Ovary (tissue), 9 donors: Measurements from ENCODE around the gene GART. TPM values are rescaled to one million over a fixed set of nuclear protein-coding genes. Genes with fewer than 3 reads are reported as not detected.

Source experiments
- DNase-seq, 5 donors: peaks; one replicate each; pipeline ENCODE4 v3.0.0-alpha.2; 2019 to 2020
- H3K27ac ChIP-seq, 2 donors: fragments of 200-600 bp; one replicate each; pipeline versions ENCODE4 v1.5.1 to v1.8.0; 2019 to 2022
- H3K27me3 ChIP-seq: fragments of 200-600 bp; one replicate; pipeline ENCODE4 v1.8.0; 2022
- H3K36me3 ChIP-seq: fragments of 200-600 bp; sonication (generic); one replicate; pipeline ENCODE4 v1.5.1; 2019
- H3K4me1 ChIP-seq: one replicate; pipeline ENCODE4 v1.8.1; 2013; ENCODE audit warnings: mild to moderate bottlenecking, moderate library complexity; ENCODE audit not compliant: insufficient read depth
- H3K4me3 ChIP-seq: fragments of 200-600 bp; sonication (generic); one replicate; pipeline ENCODE4 v1.5.1; 2017
- H3K9me3 ChIP-seq, 2 donors: fragments of 200-600 bp in 1 of 2; sonication (generic) in 1 of 2; one replicate each; pipeline versions ENCODE4 v1.5.1 to v1.8.1; 2013 to 2019; ENCODE audit warnings: mild to moderate bottlenecking in 1 of 2, moderate library complexity in 1 of 2
- CTCF ChIP-seq, 3 donors: fragments of 450-650 bp in 2 of 3; fragments of 200-600 bp in 1 of 3; IDR thresholded peaks; one replicate each; pipeline versions ENCODE4 v1.5.1 to v1.8.0; 2016 to 2022; ENCODE audit warnings: antibody characterized with exemption in 3 of 3, mild to moderate bottlenecking in 1 of 3
- EP300 ChIP-seq: sonication (generic); formaldehyde crosslinking; IDR thresholded peaks from one replicate; pipeline ENCODE4 v1.6.1; 2017; ENCODE audit warnings: antibody characterized with exemption
- POLR2A ChIP-seq: fragments of 450-650 bp; IDR thresholded peaks from one replicate; pipeline ENCODE4 v1.6.1; 2017; ENCODE audit warnings: antibody characterized with exemption, mild to moderate bottlenecking, moderate library complexity
- WGBS, 3 donors: extraction: QIAGEN DNeasy Blood & Tissue Kit in 1 of 3; methylation state at CpG; one replicate each; pipeline versions ENCODE4 v1.1.5 to v1.1.7; 2013 to 2017; 5-methylcytosine and 5-hydroxymethylcytosine counted together
- intact Hi-C, 4 donors: fragments of 100-400 bp; cut with DNase I; formaldehyde crosslinking; loops; one replicate each; pipeline versions ENCODE4 v1.11.0 to v1.15.1; 2022 to 2023
- polyA plus RNA-seq, 2 donors: library from polyadenylated mRNA; stranded (reverse); fragments of 200-250 nt in 1 of 2; fragments of 350-450 nt in 1 of 2; fragmentation: Illumina TruSeq in 1 of 2; extraction: RNeasy Lipid Tissue Mini Kit (QIAGEN cat#74804) in 1 of 2; gene quantifications; one replicate each; pipeline ENCODE4 v1.2.3, GENCODE V29; 2013 to 2014
- total RNA-seq, 7 donors: library from RNA; depleted of rRNA in 2 of 7; stranded (reverse); fragments of >200 nt in 2 of 7; fragmentation: NEBNext Ultra II Directional in 3 of 7; extraction: Animal tissue kit (Norgen Biotek cat#: 25700) in 3 of 7; gene quantifications; one replicate each; pipeline versions ENCODE4 v1.1.0 to v1.2.4, GENCODE V29; 2016 to 2023
- donor health status: DM: no; HTN: no; CAD: no; lungs with moderate emphysema.
- donor health status: DM: no; HTN: no; CAD: no.
- donor health status: Bipolar disorder and iron deficiency.
- donor health status: DM: yes; HTN: yes; CAD: no.
- donor health status: DM: no; HTN: no; CAD: no.
- donor health status: DM: yes; HTN: yes; CAD: no.

Gene GART
- total and polyA plus RNA-seq, 9 donors = 17.5 to 84.4 (median 51.9) TPM

- no peaks in the 10 kb centered on the region for H3K36me3 ChIP-seq
- no peaks in the 10 kb centered on the region for H3K9me3 ChIP-seq
- H3K27ac ChIP-seq = no peak overlapping the region
- intact Hi-C loops = no loop called here
- H3K4me3 ChIP-seq = no peak overlapping the region
- H3K27me3 ChIP-seq = no peaks in the 10 kb centered on the region
- 94 to 97% (median 95%) methylated on average over 8 of the region's 8 CpGs for WGBS, 3 donors
- DNase-seq = no peak
- TF ChIP-seq CTCF (IDR thresholded peaks at IDR 0.05) = no peak
- no peak for TF ChIP-seq EP300
- TF ChIP-seq POLR2A = no peak
- no peaks in the 10 kb centered on the region for H3K4me1 ChIP-seq
Measured at GRCh38 chr21:33505833-33506232, 36.1 kb downstream of the GART start.

GRCh38 chr21:33496345-33496744 lies 45.6 kb downstream of the GART start:
- DNase-seq = no peak
- no peaks in the 10 kb centered on the region for H3K9me3 ChIP-seq
- H3K4me1 ChIP-seq = no peaks in the 10 kb centered on the region
- H3K27me3 ChIP-seq = no peaks in the 10 kb centered on the region
- no peak overlapping the region for H3K27ac ChIP-seq
- TF ChIP-seq POLR2A (no peak), CTCF (IDR thresholded peaks at IDR 0.05) (no peak)
- no peak overlapping the region for H3K4me3 ChIP-seq
- 51 to 54% (median 52%) methylated on average over 7 of the region's 7 CpGs for WGBS, 3 donors
- intact Hi-C loops = no loop called here
- H3K36me3 ChIP-seq = no peaks in the 10 kb centered on the region

GRCh38 chr21:33495743-33496142 lies 46.2 kb downstream of the GART start:
- DNase-seq = no peak
- no peaks in the 10 kb centered on the region for H3K36me3 ChIP-seq
- no peaks in the 10 kb centered on the region for H3K4me1 ChIP-seq
- intact Hi-C loops = no loop called here
- no peak overlapping the region for H3K27ac ChIP-seq
- no peaks in the 10 kb centered on the region for H3K9me3 ChIP-seq
- H3K4me3 ChIP-seq = no peak overlapping the region
- WGBS, 3 donors = 24 to 29% (median 25%) methylated on average over 4 of the region's 4 CpGs
- TF ChIP-seq EP300 = no peak
- TF ChIP-seq CTCF (IDR thresholded peaks at IDR 0.05) = no peak
- no peak for TF ChIP-seq POLR2A
- H3K27me3 ChIP-seq = no peaks in the 10 kb centered on the region

GRCh38 chr21:33493756-33494155 lies 48.2 kb downstream of the GART start:
- TF ChIP-seq POLR2A (no peak), CTCF (IDR thresholded peaks at IDR 0.05) (no peak), EP300 (no peak)
- Histone ChIP-seq H3K4me3 (no peak overlapping the region), H3K36me3 (no peaks in the 10 kb centered on the region), H3K27me3 (no peaks in the 10 kb centered on the region), H3K27ac (no peak overlapping the region), H3K9me3 (no peaks in the 10 kb centered on the region), H3K4me1 (no peaks in the 10 kb centered on the region)
- 36 to 64% (median 54%) methylated on average over 3 of the region's 3 CpGs for WGBS, 3 donors
- no peak for DNase-seq
- intact Hi-C loops = no loop called here

GRCh38 chr21:33492571-33492970 lies 49.3 kb downstream of the GART start:
- no peaks in the 10 kb centered on the region for H3K27me3 ChIP-seq
- H3K9me3 ChIP-seq = no peaks in the 10 kb centered on the region
- no peak for DNase-seq
- no peak overlapping the region for H3K27ac ChIP-seq
- 35 to 46% (median 43%) methylated on average over 2 of the region's 2 CpGs for WGBS, 3 donors
- TF ChIP-seq CTCF (IDR thresholded peaks at IDR 0.05) (no peak), EP300 (no peak), POLR2A (no peak)
- intact Hi-C loops = no loop called here
- H3K4me1 ChIP-seq = no peaks in the 10 kb centered on the region
- no peak overlapping the region for H3K4me3 ChIP-seq
- no peaks in the 10 kb centered on the region for H3K36me3 ChIP-seq
